Panc1 (cell line): ENCODE results near the gene SLC2A5.

Source experiments
- CTCF ChIP-seq: fragments of 450-650 bp; IDR thresholded peaks from 2 replicates; pipeline ENCODE4 v1.5.1; 2017; ENCODE audit warnings: mild to moderate bottlenecking
- POLR2AphosphoS5 ChIP-seq: IDR thresholded peaks from 2 replicates; pipeline ENCODE4 v1.6.1; 2012; ENCODE audit warnings: mild to moderate bottlenecking, low read depth, low read length, moderate library complexity

DNA sequence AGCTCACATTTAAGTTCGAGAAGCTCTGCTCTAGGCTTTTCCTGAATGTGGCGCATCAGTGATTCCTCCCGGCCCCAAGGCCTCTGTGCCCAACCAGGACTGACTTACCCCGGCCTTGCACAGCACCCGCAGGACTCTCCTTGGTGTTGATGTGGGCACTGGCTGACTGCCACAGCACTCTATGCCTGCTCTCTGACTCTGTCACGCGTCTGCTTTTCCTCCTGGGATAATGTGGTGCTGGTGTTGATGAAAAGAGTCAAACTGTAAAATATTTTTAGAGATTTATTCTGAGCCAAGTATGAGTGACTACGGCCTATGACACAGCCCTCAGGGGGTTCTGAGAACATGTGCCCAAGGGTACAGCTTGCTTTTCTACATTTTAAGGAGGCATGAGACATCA is 15.5 kb upstream of the SLC2A5 start:
- TF ChIP-seq CTCF (no peak), POLR2AphosphoS5 (no peak)
